Measurements from ENCODE around the gene NUDT12.

The NUDT12 gene

DNA sequence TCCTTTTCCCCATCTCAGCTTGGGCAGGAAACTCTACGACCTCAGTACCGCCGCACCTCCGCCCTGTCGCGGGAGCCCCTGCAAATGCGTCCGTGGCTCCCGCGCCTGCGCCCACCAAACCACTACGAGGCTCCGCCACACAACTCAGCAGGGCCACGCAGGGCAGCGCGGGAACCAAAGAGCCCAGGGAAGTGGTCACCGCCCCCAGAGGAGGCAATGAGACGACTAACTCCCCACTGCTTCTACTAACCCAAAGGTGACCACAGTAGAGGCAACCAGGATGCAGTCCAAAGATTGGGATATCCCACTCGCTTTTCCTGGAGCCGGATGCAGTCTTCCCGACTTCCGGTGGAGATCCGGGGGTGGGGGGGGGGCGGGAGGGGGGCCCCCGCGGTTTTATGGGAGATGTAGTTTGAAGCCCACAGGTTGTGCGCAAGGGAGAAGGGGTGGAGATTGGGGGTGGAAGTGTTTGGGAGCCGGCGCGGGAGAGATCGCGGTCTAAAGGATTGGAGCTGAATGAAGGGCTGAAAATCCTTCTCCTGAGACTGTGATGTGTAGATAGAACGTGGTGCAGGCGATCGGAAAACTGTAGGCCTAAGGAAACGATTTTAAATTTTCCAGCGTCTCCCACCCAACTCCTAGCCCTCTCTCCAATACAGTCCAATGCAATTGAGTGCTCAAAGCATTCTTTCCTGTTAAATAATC lies at the start of gene NUDT12:
NUDT12 (minus strand) TSS at position 337 of the 705 bp plus-strand sequence. CDS start 2,541 bp downstream, outside the sequence.
- DNase-seq, result peak; percentile 51

GRCh38 chr5:103607346-103607745 lies 44.8 kb upstream of the NUDT12 start:
- no peak for DNase-seq

DNA sequence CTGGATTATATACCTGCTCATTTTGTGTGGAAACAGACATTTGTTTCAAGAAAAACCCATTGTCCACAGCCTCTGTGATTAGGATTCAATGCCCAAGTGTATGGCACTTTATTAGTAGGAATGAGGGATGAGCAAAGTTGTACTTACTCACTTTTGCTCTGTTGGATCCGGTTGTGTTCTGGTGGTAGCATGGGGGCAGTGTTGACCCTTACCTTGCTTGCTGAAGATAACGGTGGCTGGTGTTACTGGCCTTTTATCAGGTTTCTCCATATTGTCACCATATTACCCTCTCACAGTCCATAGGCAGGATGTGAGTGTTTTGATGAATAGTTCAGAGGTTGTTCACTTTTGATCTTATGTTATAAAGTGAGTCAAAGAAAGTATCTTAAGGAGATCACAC lies 42.7 kb upstream of the NUDT12 start:
- DNase-seq, result no peak

GRCh38 chr5:103602438-103602837 lies 39.8 kb upstream of the NUDT12 start:
- no peak for DNase-seq

GRCh38 chr5:103601314-103601713 lies 38.7 kb upstream of the NUDT12 start:
- no peak for DNase-seq

GRCh38 chr5:103600086-103600485 lies 37.5 kb upstream of the NUDT12 start:
- DNase-seq, result no peak

- DNase-seq, result no peak
Measured at GRCh38 chr5:103598997-103599566, 36.5 kb upstream of the NUDT12 start.

DNA sequence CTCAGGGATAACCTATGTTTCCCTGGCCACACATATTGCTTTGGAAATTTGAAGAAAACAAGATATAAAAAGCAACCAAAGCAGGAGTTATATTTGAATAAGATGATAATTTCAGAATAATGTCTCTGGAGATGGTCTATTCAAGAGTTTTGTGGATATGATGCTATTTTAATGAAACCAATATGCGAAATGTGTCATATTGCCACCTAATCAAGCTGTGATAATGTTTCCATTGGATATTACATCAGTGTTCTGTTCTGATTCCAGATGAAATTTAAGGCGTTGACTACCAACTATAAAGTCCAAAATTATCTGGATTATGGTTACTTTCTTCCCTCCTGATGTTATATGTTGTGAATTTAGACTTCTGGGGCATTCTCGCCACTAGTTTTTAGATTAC lies 27.6 kb upstream of the NUDT12 start:
- DNase-seq, result no peak

DNA sequence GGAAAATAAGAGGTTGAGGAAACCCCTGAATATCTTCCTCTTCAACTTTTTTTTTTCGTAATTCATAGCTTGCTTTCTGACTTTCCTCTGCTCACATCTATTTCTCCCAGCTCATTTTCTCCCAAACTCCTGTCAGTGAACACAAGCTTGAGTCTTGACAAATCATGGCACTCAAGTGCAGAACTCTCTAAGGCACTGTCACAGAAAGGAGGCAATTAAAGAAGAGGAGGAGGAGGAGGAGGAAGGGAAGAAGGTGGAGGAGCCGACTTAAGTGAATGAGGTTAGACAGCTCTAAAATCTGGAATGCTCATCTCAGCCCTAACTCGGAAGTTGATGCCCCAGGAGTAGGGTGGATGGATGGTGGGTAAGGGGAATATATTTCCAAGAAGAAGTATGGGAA lies 27.2 kb upstream of the NUDT12 start:
- no peak for DNase-seq

DNA sequence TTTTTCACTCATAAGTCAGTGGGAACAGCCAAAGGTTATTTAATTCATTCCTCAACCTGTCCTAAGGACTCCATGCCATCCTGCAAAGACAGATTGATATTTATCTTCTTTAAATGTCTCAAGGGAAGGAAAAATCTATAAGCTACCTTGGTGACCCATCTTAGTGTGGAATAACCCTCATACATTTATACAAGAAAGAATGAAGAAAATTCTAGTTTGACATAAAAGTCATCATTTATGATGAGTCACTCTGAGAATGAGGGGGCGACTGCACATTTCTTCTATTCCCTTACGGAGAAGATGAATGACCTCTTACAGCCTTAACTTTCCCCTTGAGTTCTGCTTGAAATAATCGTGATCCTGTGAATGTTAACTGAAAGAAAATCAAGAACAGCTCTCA lies 26.8 kb upstream of the NUDT12 start:
- DNase-seq, result no peak

- peak; percentile 5 for DNase-seq
Measured at GRCh38 chr5:103587185-103587748, 24.7 kb upstream of the NUDT12 start.

DNA sequence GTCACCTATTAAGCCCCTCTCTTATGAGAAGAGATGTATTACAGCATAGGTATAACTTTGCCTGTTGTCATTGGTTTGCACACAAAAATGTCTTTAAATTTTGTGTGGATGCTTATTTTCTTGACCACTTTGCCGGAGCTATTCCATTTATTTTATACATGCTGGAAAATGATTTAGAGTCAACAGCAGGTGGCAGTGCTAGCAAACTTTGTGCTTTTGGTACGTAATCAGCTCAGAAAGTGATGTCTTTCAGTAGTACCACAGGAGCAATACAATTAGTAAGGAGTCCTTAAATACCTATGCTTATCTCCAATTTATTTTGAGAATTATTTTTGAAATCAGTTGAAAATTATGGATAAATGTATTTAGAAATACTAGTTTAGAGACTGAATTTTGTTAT lies 19.8 kb upstream of the NUDT12 start:
- peak; percentile 27 for DNase-seq

- DNase-seq, result no peak
Measured at GRCh38 chr5:103573411-103573810, 10.8 kb upstream of the NUDT12 start.

GRCh38 chr5:103572454-103572853 lies 9.9 kb upstream of the NUDT12 start:
- DNase-seq, result no peak

DNA sequence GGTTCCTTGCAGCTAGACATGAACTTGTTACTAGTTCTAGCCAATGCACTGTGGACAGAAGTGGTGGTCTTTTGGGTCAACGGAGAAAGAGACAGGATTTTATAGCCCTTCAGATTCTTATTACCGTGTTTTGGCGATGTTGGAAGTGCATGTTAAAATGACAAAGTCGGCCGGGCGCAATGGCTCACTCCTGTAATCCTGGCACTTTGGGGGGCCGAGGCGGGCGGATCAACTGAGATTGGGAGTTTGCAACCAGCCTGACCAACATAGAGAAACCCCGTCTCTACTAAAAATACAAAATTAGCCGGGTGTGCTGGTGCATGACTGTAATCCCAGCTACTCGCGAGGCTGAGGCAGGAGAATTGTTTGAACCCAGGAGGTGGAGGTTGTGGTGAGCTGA lies 9.1 kb upstream of the NUDT12 start:
- DNase-seq, result no peak

- DNase-seq, result no peak
Measured at GRCh38 chr5:103569313-103570060, 6.9 kb upstream of the NUDT12 start.

GRCh38 chr5:103565719-103566118 lies 3.1 kb upstream of the NUDT12 start:
- no peak for DNase-seq

DNA sequence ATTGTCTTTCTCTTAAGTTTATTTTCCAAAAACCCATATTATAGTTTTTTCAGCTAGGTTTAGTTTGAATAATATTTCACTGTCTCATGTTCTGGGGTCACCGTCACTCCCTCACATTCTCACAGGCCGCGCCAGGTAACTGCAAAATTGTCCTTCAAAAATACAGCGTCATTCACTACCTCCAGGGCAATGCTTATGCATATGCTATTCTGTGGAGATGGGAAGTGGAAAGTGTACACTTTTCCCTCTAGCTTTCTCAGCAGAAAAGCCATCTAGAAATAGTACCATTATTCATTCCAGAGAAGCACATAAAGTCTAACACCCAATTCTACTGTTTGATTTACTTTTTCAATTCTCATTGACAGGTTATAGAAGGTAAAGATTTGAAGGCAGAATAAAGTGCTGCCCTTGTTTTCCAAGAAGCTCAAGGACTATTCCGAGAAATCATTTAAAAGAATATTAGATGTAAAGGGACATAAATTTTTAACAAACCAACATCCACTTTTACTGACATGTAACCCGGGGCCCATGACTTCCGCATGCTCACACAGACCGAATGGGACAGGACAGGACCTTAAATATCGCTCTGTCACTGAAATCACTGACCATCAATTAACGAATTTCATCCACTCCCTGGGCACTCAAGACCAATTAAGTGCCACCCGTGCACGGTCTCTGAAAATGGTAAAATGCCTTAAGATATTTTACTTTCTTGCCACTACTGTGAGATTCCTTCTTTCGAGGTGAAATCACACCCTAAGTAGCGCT lies 720 bp downstream of the NUDT12 start:
- DNase-seq, result peak; percentile 3

DNA sequence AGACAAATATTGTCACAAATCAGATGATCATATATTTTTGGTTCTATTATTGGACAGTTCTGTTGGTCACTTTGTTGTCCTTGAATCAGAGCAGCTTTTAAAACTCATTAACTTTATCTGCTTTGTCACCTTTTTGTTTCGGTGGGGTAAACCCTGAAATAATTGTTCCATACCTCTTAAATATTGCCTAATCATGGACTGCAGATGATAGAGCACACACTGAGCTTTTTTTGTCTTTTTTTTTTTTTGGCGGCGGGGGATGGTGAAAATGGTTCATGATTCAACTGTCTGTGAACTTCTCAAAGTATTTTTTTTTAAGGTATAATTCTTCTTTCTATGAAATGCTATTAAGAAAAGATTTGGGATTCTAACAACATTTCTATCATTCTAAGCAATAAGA lies 1.8 kb downstream of the NUDT12 start:
- DNase-seq, result no peak

DNA sequence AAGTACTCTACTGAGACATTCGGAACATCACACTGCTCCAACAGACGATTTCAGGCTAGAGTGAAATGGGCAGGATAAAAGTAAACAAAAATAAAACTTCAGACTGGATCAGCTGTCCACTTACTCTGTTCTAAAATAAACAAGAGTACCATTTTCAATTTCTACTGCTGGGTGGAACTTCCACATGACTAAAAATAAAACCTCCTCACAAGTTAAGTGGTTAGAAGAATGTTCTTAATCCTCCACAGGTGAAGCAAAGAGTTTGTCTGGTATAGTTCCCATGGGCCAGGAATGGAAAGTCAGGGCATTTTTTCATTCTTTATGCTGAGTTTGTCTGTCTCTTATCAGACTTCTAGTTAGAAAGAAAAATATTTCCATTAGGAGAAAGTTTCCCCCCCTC lies 15.7 kb downstream of the NUDT12 start:
- DNase-seq, result no peak

DNA sequence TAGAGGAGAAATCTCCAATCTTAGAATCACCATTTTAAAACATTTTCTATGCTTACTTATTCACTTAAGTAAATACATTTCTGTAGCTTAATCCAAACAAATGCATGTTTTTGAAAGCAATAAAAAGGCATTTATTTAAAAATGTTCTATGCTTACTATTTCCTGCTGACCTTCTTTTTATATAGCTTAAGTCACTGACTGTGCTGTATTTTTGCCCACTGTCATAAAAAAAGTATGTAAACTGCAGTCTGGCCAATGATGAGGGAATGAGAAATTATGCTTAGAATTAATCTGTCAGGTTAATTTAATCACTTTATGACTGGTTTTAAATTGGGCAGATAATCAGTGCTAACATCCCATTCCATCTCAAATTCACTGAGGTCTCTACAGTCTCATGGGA lies 20.1 kb downstream of the NUDT12 start:
- DNase-seq, result no peak

DNA sequence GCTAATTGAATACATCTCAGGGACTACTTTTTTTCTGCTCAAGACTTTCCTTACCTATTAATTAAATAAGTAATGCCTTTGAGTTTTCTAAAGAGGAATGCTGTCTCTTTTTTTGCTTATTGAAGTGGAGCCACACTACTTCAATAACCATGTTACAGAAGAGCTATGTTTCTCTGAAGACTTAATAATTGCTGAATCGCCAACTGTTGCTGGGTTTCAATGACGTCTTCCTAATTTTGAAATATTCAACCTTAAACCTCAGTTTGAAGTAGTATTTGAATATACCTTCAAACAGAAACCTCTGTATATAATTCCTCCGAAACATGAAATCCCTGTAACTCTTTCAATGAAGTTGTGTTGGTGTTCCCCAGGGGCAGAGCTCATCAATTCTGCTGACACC lies 21.0 kb downstream of the NUDT12 start:
- no peak for DNase-seq

DNA sequence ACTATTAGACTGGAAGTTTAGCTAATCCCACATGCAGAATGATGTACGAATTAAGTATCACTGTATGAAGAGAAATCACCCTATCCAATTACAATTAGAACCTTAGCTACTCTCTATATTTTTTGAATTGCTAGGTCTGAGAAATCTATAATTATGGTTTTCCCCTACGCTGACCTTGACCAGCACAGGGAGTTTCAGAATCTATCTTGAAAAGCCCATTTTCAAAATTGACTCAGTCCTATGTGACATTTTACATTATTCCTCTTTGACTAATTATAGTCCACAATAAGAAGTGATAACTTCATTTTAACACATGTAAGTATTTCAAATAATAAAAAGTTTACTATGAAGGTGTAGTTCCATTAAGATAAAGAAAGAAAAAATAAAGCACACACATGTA lies 21.5 kb downstream of the NUDT12 start:
- no peak for DNase-seq
